C1 segment of cervical spinal cord (tissue), 14 donors: ENCODE data around the gene PALLD.

ENCODE experiments used
- DNase-seq, 14 donors: peaks; one replicate each; lab custom pipeline; 2025; lab: John Stamatoyannopoulos, UW

The PALLD gene

DNA sequence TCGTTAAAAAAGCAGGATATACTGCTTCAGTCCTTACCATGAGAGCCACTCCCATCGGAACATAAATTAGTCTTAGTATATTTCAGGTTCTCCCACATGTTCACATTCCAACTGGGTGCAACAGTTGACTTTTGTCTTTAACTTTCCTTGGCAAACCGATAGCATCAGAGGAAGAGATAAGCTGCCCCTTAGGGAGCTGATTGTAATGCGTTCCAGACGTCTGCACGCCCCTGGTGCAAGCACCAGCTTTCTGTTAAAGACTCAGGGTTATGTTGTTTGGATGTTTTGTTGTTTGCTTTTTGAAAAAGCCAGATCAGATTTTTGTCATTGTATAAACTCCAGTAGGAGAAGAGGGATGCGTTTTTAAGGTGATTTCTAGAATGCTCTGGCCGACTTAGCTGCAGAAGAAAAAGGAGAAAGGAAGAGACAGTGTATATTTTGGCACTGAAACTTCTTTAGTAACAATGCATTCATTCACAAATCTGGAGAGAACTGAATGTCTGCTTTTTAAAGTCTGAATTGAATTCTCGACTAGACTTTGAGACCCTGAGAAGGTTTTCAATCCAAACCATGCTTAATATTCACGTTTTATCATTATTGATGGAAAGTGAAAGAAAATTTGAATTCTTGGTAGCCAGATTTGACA lies 352.3 kb downstream of the PALLD start:
- peak in 1 of 14 donors; percentile 14 for DNase-seq

- DNase-seq: no peak
Observed at GRCh38 chr4:168849997-168850396, 353.1 kb downstream of the PALLD start.

- no peak for DNase-seq
Observed at GRCh38 chr4:168852387-168852786, 355.5 kb downstream of the PALLD start.

DNA sequence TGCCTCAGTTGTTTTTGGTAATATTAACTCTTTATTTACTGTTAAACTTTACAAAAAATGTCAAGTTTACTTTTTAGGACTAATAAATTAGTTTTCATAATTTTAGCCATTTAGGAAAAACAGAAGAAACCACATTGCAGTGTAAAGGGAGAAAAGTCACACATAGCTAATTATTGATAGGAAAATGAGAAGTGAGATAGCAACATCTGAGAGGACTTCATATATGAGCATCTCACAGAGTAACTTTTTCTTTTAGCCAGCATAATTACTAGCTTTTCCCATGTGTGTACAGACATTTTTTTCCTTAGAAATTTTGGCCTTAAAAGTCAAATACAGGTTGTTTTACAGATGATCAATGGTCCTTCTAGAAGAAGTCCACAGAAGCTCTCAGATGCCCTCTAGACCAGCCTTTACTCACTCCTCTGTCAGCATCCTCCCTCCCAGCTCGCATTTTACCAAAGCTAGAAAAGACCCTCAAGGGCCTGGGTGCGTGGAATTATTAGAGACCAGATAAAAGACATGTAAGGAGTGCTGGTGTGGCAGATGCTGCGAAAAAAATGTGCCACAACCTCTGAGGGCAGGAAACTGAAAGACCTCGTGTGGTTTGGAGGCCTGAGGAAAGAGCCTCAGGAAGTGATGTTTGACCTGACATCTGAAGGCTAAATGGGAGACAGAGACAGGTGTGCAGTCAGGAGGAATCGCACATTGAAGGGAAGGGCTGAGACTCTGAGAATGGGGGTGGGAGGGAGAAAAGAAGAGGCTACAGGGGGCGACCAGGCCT lies 356.3 kb downstream of the PALLD start:
- DNase-seq: no peak

DNA sequence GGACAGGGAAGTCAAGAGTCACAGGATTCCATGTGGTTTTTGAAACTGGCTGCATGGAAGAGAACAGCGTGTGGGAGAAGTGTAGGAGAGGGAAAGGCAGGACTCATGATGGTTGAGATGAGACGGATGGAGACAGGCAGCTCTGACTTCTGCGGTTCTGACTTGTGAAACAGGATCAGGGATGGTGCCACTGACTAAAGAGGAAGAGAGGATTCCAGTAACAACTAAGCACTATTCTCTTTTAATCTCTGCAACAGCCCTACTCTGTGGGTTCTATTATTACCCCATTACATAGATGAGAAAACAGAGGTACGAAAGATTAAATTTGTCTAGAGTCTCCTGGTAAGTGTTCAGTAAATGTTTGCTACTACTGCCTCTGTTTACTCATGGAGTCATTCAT lies 356.9 kb downstream of the PALLD start:
- no peak for DNase-seq

- no peak for DNase-seq
Observed at GRCh38 chr4:168854350-168854921, 357.6 kb downstream of the PALLD start.

GRCh38 chr4:168856312-168856711 lies 359.5 kb downstream of the PALLD start:
- no peak for DNase-seq

DNA sequence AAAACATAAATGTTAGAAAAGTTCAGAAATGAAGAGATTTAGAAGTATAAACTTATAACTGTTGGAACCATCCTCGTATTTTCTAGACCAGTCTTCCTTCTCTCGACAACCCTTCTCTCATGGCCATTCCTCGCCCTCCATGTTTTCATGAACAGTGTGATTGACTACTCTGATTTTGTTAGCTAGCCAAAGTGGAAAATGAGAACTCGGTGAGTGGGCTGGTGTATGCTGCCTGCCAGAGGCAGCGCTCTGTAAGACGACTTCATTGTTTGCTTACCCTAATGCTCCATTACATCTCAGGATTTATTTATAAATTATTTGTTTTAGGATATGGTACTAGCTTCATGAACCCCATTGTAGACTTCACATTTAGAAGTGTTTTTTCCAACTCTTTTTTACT lies 360.2 kb downstream of the PALLD start:
- no peak for DNase-seq

DNA sequence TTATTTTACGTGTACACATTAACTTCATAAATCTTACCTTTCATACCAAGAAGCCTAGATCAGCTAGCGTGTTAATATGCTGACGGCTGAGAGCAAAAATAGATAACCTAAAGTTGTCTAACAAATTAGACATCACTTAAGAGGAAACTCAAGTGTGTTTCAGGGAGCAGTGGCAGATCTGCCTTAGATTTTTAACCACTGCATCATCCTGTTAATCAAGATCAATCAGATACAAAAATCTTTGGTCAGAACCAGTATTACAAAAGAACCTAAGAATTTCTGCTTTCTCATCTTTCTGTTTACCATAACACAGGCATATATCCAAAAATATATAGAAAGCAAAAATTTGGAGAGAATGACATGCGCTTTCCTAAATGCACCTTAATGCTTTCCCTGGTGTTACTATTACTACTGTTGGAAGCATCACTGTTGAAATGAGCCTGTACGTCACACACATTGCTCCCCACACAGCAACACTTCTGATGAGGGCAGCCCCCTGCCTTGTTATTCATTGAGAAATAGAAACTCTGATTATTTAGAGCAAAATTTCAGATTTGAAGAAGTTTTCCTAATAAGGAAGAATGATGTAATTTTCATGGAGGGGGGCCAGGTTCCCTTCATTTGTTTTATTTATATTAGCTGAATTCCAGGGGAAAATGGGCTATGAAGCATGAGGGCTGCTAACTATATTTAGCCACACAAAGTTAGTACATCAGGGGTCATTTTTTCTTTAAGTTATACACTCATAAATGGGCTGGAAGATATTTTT lies 360.9 kb downstream of the PALLD start:
- no peak for DNase-seq

DNA sequence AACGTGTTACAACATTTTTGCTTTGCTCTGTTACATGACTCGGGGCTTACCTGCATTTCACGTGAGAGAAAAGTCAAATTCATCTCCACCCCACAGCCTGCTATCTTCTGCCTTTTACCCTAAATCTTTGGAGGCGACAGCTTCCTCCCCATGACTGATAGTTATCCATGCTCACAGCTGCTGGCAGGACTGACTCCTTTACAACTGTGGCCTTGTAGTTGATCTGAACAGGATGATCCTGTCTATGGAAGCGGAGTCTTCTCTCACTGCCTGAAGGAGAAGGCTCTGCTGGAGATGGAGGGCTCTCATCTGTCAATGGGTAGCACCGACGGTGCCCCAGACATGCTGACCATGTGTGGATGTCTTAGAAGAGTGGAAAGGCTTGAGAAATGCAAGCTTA lies 362.2 kb downstream of the PALLD start:
- DNase-seq: no peak

GRCh38 chr4:168859888-168860694 lies 363.2 kb downstream of the PALLD start:
- DNase-seq: peak in 1 of 14 donors; percentile 12

- DNase-seq: no peak
Observed at GRCh38 chr4:168860827-168861226, 364.0 kb downstream of the PALLD start.

DNA sequence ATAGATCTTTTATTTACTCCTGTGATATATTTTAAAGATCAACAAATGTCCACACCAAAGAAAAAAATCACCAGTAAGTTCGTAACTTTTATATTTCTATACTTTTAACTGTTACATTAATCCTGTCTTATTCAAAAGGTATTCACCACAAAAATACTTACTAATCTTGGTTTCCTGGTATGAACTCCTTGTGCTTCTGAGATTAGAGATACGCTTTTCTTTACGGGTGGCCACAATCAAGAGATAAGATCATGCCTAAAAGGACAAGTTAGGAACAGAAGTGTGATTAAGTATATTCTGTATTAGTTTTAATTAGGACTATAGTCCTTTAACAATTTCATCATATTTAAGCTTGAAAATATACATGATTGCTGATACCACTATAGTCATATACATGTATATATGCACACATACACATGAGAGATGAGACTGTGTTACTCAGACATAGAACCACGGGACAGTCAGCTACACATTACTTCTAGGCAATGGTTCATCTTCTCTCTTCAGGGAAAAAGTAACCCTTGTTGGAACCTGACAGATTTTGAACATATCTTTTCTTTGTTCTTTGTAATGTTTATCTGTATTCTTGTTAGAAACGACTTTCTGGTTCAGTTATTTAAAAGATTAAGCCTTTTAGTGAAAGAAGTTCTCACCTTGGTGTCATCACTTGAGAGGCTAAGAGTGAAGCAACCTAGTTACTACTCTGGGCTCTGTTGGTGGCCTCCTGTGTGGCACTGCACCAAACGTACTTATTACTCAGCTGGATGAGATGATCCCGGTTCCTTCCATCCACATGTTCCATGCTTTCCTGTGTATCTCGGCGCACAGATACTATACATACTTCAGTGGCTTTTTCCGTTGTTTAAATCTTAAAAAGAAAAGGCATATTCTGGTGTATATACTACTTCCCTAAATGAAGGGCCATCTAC lies 367.1 kb downstream of the PALLD start:
- DNase-seq: no peak

- DNase-seq: no peak
Observed at GRCh38 chr4:168864821-168865541, 368.1 kb downstream of the PALLD start.

DNA sequence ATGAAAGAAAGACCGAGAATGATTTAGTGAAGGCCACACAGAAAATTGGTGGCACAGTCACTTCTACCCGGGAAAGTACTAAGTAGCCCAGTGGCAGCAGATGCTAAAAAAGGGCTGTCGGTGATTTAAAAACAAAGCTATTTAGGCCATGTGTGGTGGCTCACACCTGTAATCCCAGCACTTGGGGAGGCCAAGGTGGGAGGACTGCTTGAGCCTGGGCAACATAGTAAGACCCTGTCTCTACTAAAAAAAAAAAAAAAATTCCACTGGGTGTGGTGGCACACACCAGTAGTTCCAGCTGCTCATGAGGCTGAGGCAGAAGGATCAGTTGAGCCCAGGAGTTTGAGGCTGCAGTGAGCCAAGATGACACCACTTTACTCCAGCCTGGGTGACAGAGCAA lies 369.0 kb downstream of the PALLD start:
- DNase-seq: no peak

GRCh38 chr4:168866635-168867034 lies 369.8 kb downstream of the PALLD start:
- DNase-seq: no peak

DNA sequence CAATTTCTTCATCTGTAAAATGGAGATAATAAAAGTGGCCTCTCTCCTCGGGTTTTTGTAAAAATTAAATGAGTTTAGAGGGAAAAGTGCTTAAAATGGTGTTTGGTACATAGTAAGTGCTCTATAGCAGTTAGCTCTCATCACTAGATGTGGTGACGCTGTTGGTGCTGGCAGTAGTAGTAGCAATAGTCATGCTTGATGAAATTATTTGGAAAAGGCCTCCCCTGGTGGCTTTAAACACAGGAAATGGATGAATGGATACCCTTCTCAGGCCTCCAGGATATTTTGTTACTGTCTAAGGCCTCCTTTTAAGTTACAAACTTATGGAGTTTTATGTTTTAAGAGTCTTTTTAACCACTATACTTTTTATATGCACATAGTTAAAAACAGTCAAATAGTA lies 370.3 kb downstream of the PALLD start:
- no peak for DNase-seq

DNA sequence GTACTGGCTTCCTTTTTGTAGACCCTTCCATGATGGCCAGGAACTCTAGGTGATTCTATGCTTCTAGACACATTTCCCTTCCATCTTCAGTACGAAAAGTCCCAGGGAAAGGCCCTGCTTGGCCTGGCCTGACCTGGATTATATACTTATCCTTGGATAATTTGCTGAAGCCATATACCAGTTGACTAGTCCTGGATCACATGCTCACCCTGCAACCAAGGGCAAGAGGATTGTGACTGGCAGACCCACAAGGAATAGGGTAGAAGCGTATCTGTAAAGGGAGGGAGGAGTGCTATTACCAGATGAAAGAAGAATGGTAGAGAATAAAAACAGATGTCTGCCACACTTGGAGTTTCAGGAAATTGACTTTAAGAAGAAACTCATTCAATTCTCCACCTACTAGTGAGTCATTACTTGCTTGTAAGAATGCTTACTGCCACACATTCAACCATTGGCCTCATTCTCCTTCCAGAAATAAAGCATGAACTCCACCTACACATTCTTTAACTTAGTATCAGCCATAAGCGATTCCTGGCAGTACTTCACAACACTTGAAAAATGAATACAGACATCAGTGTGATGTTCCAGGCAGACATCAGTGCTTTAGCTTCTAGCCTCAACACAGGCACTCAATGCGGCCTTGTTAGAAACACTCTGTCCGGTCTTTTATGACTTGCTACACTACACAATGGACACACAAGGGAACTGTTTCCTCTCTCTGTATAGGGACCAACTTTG lies 371.4 kb downstream of the PALLD start:
- DNase-seq: peak in 1 of 14 donors; percentile 13

- DNase-seq: no peak
Observed at GRCh38 chr4:168868802-168869201, 371.9 kb downstream of the PALLD start.
